Measurements from ENCODE around the gene PTGIR. TPM values are rescaled to one million over a fixed set of nuclear protein-coding genes. Genes with fewer than 3 reads are reported as not detected.

PTGIR gene
- total RNA-seq, 6 experiments from 2014 or later, result 2.4 to 4.1 (median 3.0) TPM

DNA sequence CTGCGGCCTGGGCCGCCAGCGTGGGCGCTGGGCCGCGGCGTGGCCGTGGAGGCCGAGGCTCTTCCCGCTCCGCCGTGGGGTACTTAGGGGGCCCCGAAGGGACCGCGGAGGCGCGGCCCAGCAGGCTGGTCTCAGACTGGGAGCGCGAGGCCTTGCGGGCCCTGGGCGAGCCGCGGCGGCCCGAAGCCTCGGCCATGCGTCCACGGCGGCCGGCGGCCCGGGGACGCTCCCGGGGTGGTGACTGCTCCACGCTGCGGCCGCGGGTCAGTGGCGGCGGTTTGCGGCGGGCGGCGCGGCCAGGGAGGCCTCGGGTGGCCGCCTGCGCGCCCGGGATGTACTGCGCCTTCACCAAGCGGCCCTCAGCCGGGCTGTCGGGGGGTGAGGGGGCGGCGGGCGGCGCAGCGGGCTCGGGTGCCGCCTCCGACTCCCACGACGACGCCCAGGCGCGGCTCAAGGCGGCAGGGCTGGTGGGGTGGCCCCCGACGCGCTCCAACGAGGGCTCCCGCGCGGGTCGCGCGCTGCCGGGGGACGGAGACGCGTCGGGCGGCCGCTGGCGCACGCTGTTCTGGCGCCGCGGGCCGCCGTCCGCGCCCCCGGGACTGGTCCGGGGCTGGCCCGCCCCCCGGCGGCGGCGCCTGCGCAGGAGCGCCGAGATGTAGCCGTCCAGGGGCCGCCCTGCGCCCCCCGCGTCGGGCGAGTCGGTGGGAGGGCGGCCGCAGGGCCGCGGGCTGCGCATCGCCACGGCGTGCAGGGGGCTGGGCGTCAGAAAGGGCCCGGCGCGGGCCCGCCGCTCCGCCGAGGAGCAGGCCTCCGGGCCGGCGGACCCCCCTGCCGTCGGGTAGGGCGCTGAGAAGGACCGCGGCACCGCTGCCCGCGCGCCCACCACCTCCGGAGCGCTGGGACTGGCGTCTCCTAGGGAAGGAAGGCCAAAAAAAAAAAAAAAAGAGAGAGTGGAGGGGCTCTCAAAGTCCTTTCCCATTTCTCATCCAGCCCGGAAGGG, 24.4 kb upstream of the PTGIR start:
- no peak for DNase-seq

DNA sequence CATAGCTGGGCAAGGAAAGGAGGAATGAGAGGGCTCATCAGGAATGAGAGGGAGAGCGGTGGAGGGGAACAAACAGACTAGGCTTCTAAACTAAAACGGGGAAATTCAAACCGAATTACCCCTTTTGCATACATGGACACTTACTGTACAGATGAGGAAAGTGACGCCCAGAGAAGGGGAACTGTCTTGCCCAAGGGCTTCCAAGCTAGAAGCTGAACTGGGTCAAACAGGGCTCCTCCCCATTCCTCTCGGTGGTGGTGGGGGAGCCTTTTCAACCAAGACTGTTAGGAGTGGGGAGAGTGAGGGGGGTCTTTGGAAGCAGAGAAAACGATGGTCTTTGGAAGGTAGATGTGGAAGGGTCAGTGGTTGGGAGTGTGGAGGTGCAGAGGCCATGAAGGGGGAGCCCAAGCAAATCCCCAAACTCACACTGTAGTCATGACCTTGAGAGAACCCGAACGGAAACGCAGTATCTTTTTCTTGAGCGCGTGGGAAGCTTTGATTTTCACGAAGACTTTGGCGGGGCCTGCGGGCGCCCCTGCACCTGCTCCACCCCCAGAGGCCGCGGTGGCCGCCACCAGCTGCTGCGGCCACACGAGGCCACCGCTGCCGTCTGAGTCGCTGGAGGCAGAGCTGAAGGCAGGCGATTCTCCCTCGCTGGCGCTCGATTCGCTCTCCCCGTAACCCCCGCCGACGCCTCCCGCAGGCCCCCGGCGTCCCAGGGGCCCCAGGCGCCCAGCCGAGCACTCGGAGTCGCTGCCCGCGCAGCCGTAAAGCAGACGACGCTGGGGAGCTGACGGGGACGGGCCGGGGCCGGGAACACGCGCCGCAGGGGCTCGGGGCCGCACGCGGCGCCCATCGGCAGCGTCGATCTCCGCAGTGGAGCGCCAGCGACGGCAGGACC, 23.4 kb upstream of the PTGIR start:
- no peak for TF ChIP-seq POLR2A (IDR thresholded peaks at IDR 0.05)
- TF ChIP-seq, protein P1, sequence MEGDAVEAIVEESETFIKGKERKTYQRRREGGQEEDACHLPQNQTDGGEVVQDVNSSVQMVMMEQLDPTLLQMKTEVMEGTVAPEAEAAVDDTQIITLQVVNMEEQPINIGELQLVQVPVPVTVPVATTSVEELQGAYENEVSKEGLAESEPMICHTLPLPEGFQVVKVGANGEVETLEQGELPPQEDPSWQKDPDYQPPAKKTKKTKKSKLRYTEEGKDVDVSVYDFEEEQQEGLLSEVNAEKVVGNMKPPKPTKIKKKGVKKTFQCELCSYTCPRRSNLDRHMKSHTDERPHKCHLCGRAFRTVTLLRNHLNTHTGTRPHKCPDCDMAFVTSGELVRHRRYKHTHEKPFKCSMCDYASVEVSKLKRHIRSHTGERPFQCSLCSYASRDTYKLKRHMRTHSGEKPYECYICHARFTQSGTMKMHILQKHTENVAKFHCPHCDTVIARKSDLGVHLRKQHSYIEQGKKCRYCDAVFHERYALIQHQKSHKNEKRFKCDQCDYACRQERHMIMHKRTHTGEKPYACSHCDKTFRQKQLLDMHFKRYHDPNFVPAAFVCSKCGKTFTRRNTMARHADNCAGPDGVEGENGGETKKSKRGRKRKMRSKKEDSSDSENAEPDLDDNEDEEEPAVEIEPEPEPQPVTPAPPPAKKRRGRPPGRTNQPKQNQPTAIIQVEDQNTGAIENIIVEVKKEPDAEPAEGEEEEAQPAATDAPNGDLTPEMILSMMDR (IDR thresholded peaks at IDR 0.05), result no peak
- intact Hi-C loops (cut with DNase I), result no loop called here
- Histone ChIP-seq H3K36me3 (no peaks in the 10 kb centered on the region), H3K4me1 (no peaks in the 10 kb centered on the region), H3K4me3 (no peak overlapping the region), H3K27ac (no peak overlapping the region), H3K9me3 (no peaks in the 10 kb centered on the region), H3K27me3 (peaks cover 0 to 12% of the 10 kb centered on the region in 2 donors)
- WGBS (ENCODE audit: insufficient coverage, low coverage, low lambda C conversion rate, missing lambda C conversion rate), result 27% methylated on average over 18 of the region's 63 CpGs
- DNase-seq (no peak), ATAC-seq (peak; percentile 38 to 68 (median 50))

More for the DNA sequence above, 24.4 kb upstream of the PTGIR start:
- WGBS (ENCODE audit: insufficient coverage, low coverage, low lambda C conversion rate, missing lambda C conversion rate), result 28% methylated on average over 2 of the region's 144 CpGs
- H3K36me3 ChIP-seq, result no peaks in the 10 kb centered on the region
- no peaks in the 10 kb centered on the region for H3K4me1 ChIP-seq
- H3K27me3 ChIP-seq, result peaks cover 0 to 12% of the 10 kb centered on the region in 2 donors
- no peak overlapping the region for H3K4me3 ChIP-seq
- H3K9me3 ChIP-seq, result no peaks in the 10 kb centered on the region
- intact Hi-C loops (cut with DNase I), result no loop called here
- TF ChIP-seq POLR2A (IDR thresholded peaks at IDR 0.05), result no peak
- TF ChIP-seq, protein P1 (IDR thresholded peaks at IDR 0.05), result no peak
- no peak overlapping the region for H3K27ac ChIP-seq
- ATAC-seq, result no peak

DNA sequence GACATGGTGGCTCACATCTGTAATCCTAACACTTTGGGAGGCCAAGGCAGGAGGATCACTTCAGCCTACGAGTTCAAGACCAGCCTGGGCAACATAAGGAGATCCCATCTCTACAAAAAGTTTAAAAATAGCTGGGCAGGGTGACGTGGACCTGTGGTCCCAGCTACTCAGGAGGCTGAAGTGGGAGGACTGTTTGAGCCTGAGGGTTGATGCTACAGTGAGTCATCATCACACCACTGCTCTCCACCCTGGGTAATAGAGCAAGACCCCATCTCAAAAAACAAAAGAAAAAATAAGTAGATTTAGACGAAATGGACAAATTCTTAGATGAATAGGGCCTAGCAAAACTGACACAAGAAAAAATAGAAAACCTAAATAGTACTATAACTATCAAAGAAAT, 21.5 kb upstream of the PTGIR start:
- intact Hi-C loops (cut with DNase I), result no loop called here
- TF ChIP-seq, protein P1 (IDR thresholded peaks at IDR 0.05), result no peak
- TF ChIP-seq POLR2A (IDR thresholded peaks at IDR 0.05), result no peak
- peaks cover 0 to 12% of the 10 kb centered on the region in 2 donors for H3K27me3 ChIP-seq
- WGBS (ENCODE audit: insufficient coverage, low coverage, low lambda C conversion rate, missing lambda C conversion rate), result 70% methylated on average over 3 of the region's 3 CpGs
- no peak overlapping the region for H3K4me3 ChIP-seq
- no peaks in the 10 kb centered on the region for H3K36me3 ChIP-seq
- no peaks in the 10 kb centered on the region for H3K9me3 ChIP-seq
- no peaks in the 10 kb centered on the region for H3K4me1 ChIP-seq
- no peak for ATAC-seq
- no peak for DNase-seq
- no peak overlapping the region for H3K27ac ChIP-seq

DNA sequence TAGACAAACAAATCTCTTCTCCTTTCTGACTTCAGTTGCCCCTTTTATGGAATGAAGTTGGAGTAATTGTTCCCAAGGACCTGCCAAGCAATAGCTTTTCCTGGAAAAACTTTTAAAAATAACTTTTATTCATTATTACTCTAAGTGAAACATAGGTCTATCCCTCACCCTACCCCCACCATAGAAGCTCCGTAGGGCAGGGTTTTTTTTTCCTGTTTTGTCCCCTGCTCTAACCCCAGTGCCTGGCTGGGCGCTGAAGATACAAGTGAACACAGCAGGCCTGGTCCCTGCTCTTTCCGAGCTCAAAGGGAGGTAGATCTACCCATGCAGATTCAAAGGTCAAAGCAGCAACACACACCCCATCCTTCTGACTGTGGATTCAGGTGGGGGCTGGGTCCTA, 19.8 kb upstream of the PTGIR start:
- DNase-seq (no peak), ATAC-seq (no peak)
- TF ChIP-seq, protein P1 (IDR thresholded peaks at IDR 0.05), result no peak
- TF ChIP-seq POLR2A (IDR thresholded peaks at IDR 0.05), result no peak
- H3K27me3 ChIP-seq, result peaks cover 0 to 17% of the 10 kb centered on the region in 2 donors
- no peak overlapping the region for H3K27ac ChIP-seq
- peaks cover 0 to 1% (median 0%) of the 10 kb centered on the region in 4 donors for H3K4me1 ChIP-seq
- intact Hi-C loops (cut with DNase I), result no loop called here
- no peak overlapping the region for H3K4me3 ChIP-seq
- whole genome bisulfite sequencing (ENCODE audit: insufficient coverage, low coverage, low lambda C conversion rate, missing lambda C conversion rate), result 41% methylated on average over 3 of the region's 3 CpGs
- H3K36me3 ChIP-seq, result no peaks in the 10 kb centered on the region
- H3K9me3 ChIP-seq, result no peaks in the 10 kb centered on the region
